ENCODE measurements around the gene LRRC56. TPM values are rescaled to one million over a fixed set of nuclear protein-coding genes. Genes with fewer than 3 reads are reported as not detected.

LRRC56 gene
- total RNA-seq, 1 donor from 2014 or later: 0.26 TPM

- Histone ChIP-seq H3K36me3 (ENCODE audit: control insufficient read depth, insufficient read depth, low read length) (peaks cover 38% of the 10 kb centered on the region), H3K4me3 (ENCODE audit: low read depth, low read length) (no peak overlapping the region), H3K27me3 (ENCODE audit: control insufficient read depth, insufficient read depth, low read length) (no peaks in the 10 kb centered on the region)
- FAIRE-seq (no peak), DNase-seq (ENCODE audit: low read depth) (no peak)
- TF ChIP-seq CTCF (IDR thresholded peaks at IDR 0.05; ENCODE audit: insufficient read depth, low read length, severe bottlenecking): no peak
These were observed 49.3 kb downstream of the LRRC56 start for GRCh38 chr11:586376-587316.

DNA sequence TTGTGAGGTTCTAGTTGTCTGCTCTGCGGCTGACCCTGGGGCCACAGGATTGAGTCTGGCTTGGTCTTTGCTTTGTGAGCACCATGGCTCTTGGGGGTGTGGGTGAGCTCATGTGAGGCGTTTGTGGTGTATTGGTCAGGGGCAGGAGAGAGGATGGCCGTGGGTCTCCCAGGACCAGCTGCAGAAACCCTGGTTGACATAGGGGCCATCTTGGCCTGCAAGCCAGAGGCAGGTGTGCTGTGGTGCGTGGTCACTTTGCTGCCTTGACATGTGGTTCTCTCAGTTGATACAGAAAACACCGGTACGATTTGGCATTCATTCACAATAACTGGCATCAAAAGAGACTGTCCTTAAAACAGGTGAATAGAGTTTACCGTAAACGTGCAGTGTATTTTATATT is 50.2 kb downstream of the LRRC56 start:
- FAIRE-seq (no peak), DNase-seq (ENCODE audit: low read depth) (no peak)
- Histone ChIP-seq H3K27me3 (ENCODE audit: control insufficient read depth, insufficient read depth, low read length) (no peaks in the 10 kb centered on the region), H3K4me3 (ENCODE audit: low read depth, low read length) (no peak overlapping the region), H3K36me3 (ENCODE audit: control insufficient read depth, insufficient read depth, low read length) (peaks cover 34% of the 10 kb centered on the region)
- TF ChIP-seq CTCF (IDR thresholded peaks at IDR 0.05; ENCODE audit: insufficient read depth, low read length, severe bottlenecking): no peak

DNA sequence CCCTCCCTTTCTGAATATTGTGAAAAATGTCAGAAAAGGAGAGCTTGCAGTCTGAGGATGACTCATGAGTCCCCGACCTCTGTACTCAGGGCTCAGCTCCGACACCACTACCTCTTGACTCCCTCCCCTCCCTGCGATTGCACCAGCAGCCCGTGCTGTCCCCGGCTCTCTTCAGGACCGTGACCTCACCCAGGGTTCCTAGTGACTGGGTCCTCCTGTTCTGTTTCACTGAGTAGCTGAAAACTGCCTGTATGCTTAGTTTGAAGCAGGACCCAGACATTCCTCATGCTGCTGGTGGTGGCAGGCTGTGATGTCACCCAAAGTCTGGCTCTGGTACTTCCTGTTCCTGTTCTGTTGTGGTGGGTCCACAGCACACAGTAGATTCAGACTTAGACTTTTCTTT is 50.7 kb downstream of the LRRC56 start:
- Histone ChIP-seq H3K4me3 (ENCODE audit: low read depth, low read length) (no peak overlapping the region), H3K36me3 (ENCODE audit: control insufficient read depth, insufficient read depth, low read length) (peaks cover 38% of the 10 kb centered on the region)

DNA sequence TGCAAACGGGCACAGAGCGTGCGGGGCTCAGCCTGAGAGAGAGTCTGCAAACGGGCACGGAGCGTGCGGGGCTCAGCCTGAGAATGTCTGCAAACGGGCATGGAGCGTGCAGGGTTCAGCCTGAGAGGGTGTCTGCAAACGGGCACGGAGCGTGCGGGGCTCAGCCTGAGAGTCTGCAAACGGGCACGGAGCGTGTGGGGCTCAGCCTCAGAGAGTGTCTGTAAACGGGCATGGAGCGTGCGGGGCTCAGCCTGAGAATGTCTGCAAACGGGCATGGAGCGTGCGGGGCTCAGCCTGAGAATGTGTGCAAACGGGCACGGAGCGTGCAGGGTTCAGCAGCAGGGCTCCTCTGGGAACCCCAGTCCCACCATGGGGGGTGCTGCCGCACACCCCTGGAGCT is 52.5 kb downstream of the LRRC56 start:
- DNase-seq (ENCODE audit: low read depth) (no peak), FAIRE-seq (no peak)
- Histone ChIP-seq H3K4me3 (ENCODE audit: low read depth, low read length) (no peak overlapping the region), H3K36me3 (ENCODE audit: control insufficient read depth, insufficient read depth, low read length) (peaks cover 44% of the 10 kb centered on the region), H3K27me3 (ENCODE audit: control insufficient read depth, insufficient read depth, low read length) (no peaks in the 10 kb centered on the region)
- no peak for TF ChIP-seq CTCF (IDR thresholded peaks at IDR 0.05; ENCODE audit: insufficient read depth, low read length, severe bottlenecking)

More for the DNA sequence above, 50.7 kb downstream of the LRRC56 start:
- no peaks in the 10 kb centered on the region for H3K27me3 ChIP-seq (ENCODE audit: control insufficient read depth, insufficient read depth, low read length)
- DNase-seq (ENCODE audit: low read depth) (no peak), FAIRE-seq (no peak)
- no peak for TF ChIP-seq CTCF (IDR thresholded peaks at IDR 0.05; ENCODE audit: insufficient read depth, low read length, severe bottlenecking)

- FAIRE-seq: no peak
- no peaks in the 10 kb centered on the region for H3K27me3 ChIP-seq (ENCODE audit: control insufficient read depth, insufficient read depth, low read length)
- H3K36me3 ChIP-seq (ENCODE audit: control insufficient read depth, insufficient read depth, low read length): peaks cover 50% of the 10 kb centered on the region
- DNase-seq (ENCODE audit: low read depth): no peak
- no peak overlapping the region for H3K4me3 ChIP-seq (ENCODE audit: low read depth, low read length)
- TF ChIP-seq CTCF (IDR thresholded peaks at IDR 0.05; ENCODE audit: insufficient read depth, low read length, severe bottlenecking): no peak
These were observed 53.7 kb downstream of the LRRC56 start for GRCh38 chr11:590997-591396.

Measured in bronchial epithelial cell (primary cell).